Progenitor cell of endocrine pancreas (in vitro differentiated cells): ENCODE measurements around the gene ANXA11. TPM values are rescaled to one million over a fixed set of nuclear protein-coding genes. Genes with fewer than 3 reads are reported as not detected.

ENCODE experiments used
- DNase-seq: peaks from one replicate; pipeline ENCODE4 v3.0.0; 2021; ENCODE audit warnings: low spot score; ENCODE audit not compliant: unreplicated experiment
- H3K27ac Mint-ChIP-seq: 2 replicates; pipeline ENCODE4 v1.8.0; 2021; ENCODE audit warnings: mild to moderate bottlenecking, moderate library complexity, mixed read lengths
- H3K27me3 Mint-ChIP-seq: 2 replicates; pipeline ENCODE4 v1.8.0; 2021; ENCODE audit warnings: mixed read lengths
- H3K36me3 Mint-ChIP-seq: 2 replicates; pipeline ENCODE4 v1.8.0; 2022; ENCODE audit warnings: mixed read lengths; ENCODE audit not compliant: insufficient read depth
- H3K4me1 Mint-ChIP-seq: 2 replicates; pipeline ENCODE4 v1.8.0; 2021; ENCODE audit warnings: low read depth, mixed read lengths
- H3K4me3 Mint-ChIP-seq: 2 replicates; pipeline ENCODE4 v1.8.0; 2021; ENCODE audit warnings: low read depth, mild to moderate bottlenecking, moderate library complexity, mixed read lengths
- H3K9me3 Mint-ChIP-seq: 2 replicates; pipeline ENCODE4 v1.8.0; 2021; ENCODE audit warnings: low read depth, mixed read lengths
- CTCF ChIP-seq: fragments of 200-600 bp; sonication (generic); IDR thresholded peaks from one replicate; pipeline ENCODE4 v1.5.0; 2021; ENCODE audit warnings: antibody characterized with exemption, mild to moderate bottlenecking; ENCODE audit not compliant: unreplicated experiment
- total RNA-seq: library from RNA; stranded (reverse); gene quantifications from 2 replicates; pipeline ENCODE4 v1.2.1, GENCODE V29; 2021

The ANXA11 gene
- total RNA-seq, 1 donor from 2014 or later = 120 TPM

- Mint-ChIP-seq H3K27ac (no peak overlapping the region), H3K9me3 (no peaks in the 10 kb centered on the region), H3K27me3 (peaks cover 6% of the 10 kb centered on the region), H3K4me1 (no peaks in the 10 kb centered on the region), H3K4me3 (no peak overlapping the region), H3K36me3 (no peaks in the 10 kb centered on the region)
- TF ChIP-seq CTCF = no peak
- no peak for DNase-seq
Measured at GRCh38 chr10:80118669-80119068, 86.7 kb downstream of the ANXA11 start.

- Mint-ChIP-seq H3K27me3 (no peaks in the 10 kb centered on the region), H3K36me3 (peaks cover 13% of the 10 kb centered on the region), H3K4me1 (peaks cover 13% of the 10 kb centered on the region), H3K9me3 (peaks cover 13% of the 10 kb centered on the region), H3K27ac (peak overlapping the region; percentile 89), H3K4me3 (peak overlapping the region; percentile 35)
- TF ChIP-seq CTCF = no peak
- DNase-seq = no peak
Measured at GRCh38 chr10:80110986-80111385, 94.4 kb downstream of the ANXA11 start.

GRCh38 chr10:80108576-80109239 lies 96.6 kb downstream of the ANXA11 start:
- Mint-ChIP-seq H3K9me3 (peaks cover 13% of the 10 kb centered on the region), H3K36me3 (peaks cover 13% of the 10 kb centered on the region)
- no peak for DNase-seq

GRCh38 chr10:80104066-80104926 lies 101.0 kb downstream of the ANXA11 start:
- no peak for TF ChIP-seq CTCF
- no peak overlapping the region for H3K4me3 Mint-ChIP-seq
- peaks cover 7% of the 10 kb centered on the region for H3K4me1 Mint-ChIP-seq
- H3K36me3 Mint-ChIP-seq = peaks cover 10% of the 10 kb centered on the region
- peaks cover 10% of the 10 kb centered on the region for H3K9me3 Mint-ChIP-seq
- H3K27ac Mint-ChIP-seq = no peak overlapping the region
- no peak for DNase-seq
- H3K27me3 Mint-ChIP-seq = no peaks in the 10 kb centered on the region

More at GRCh38 chr10:80108576-80109239, 96.6 kb downstream of the ANXA11 start:
- TF ChIP-seq CTCF = no peak
- Mint-ChIP-seq H3K4me3 (no peak overlapping the region), H3K4me1 (peaks cover 16% of the 10 kb centered on the region), H3K27me3 (no peaks in the 10 kb centered on the region), H3K27ac (no peak overlapping the region)

Other genes starting within 250 kb of the ANXA11 start
- gene TMEM254, start 126.9 kb downstream of the ANXA11 start, total RNA-seq = 34.7 and 34.8 TPM in 2 replicates
- gene PLAC9, start 72.8 kb downstream of the ANXA11 start, total RNA-seq = 0.79 and 1.6 TPM in 2 replicates
- 0.13 and 0.34 TPM in 2 replicates for gene MAT1A, start 84.1 kb upstream of the ANXA11 start, total RNA-seq
- not detected in 2 replicates for gene DYDC1, start 151.2 kb upstream of the ANXA11 start, total RNA-seq
- 1.4 and 1.8 TPM in 2 replicates for gene DYDC2, start 151.2 kb upstream of the ANXA11 start, total RNA-seq
- gene PRXL2A, start 203.0 kb upstream of the ANXA11 start, total RNA-seq = 132 and 137 TPM in 2 replicates
- 126 TPM in 2 replicates for gene TSPAN14, start 248.8 kb upstream of the ANXA11 start, total RNA-seq